MM.1S (cell line): ENCODE results near the gene UBTD1.
A peak's percentile ranks its signal among the peaks of the same experiment; 100 is the strongest.

ENCODE experiments used
- EZH2 ChIP-seq: fragments of 300-600 bp; sonication (generic); optimal IDR thresholded peaks from 2 replicates; pipeline ENCODE3; 2017; ENCODE audit warnings: low read depth, mild to moderate bottlenecking, antibody characterized with exemption, low read length, mixed read lengths
- EZH2phosphoT487 ChIP-seq: fragments of 300-600 bp; sonication (generic); IDR thresholded peaks from 2 replicates; pipeline ENCODE4 v1.6.1; 2018; ENCODE audit warnings: antibody characterized with exemption, low read length
- TF ChIP-seq, protein P1 (sequence below): fragments of 300-600 bp; sonication (generic); IDR thresholded peaks from 2 replicates; pipeline ENCODE4 v1.5.1; 2016; ENCODE audit warnings: antibody characterized with exemption, low read length, mixed read lengths

DNA sequence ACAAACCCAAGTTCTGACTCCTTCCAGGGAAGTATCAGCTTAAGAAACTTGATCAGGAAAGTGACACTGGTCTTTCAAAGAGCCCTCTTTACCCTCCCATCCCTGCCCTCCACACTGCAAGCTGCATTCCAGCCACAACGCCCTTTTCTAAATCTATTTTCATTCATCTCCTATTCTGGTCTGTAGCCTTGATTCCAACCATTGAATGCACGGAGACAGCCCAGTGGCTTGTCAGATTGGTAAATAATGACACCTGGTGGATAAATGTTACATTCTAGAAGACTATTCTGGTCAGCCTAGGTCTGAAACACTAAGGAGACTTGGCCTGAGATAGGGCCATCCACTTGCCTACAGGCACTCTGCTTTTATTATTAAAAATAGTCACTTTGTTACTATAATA lies 113.7 kb downstream of the UBTD1 start:
- TF ChIP-seq, protein P1, sequence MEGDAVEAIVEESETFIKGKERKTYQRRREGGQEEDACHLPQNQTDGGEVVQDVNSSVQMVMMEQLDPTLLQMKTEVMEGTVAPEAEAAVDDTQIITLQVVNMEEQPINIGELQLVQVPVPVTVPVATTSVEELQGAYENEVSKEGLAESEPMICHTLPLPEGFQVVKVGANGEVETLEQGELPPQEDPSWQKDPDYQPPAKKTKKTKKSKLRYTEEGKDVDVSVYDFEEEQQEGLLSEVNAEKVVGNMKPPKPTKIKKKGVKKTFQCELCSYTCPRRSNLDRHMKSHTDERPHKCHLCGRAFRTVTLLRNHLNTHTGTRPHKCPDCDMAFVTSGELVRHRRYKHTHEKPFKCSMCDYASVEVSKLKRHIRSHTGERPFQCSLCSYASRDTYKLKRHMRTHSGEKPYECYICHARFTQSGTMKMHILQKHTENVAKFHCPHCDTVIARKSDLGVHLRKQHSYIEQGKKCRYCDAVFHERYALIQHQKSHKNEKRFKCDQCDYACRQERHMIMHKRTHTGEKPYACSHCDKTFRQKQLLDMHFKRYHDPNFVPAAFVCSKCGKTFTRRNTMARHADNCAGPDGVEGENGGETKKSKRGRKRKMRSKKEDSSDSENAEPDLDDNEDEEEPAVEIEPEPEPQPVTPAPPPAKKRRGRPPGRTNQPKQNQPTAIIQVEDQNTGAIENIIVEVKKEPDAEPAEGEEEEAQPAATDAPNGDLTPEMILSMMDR = peak; percentile 38
- TF ChIP-seq EZH2phosphoT487 (no peak), EZH2 (no peak)
